Fibroblast of the aortic adventitia (primary cell): ENCODE results near the gene LRP2BP. TPM values are rescaled to one million over a fixed set of nuclear protein-coding genes. Genes with fewer than 3 reads are reported as not detected.

Source experiments
- DNase-seq: peaks from one replicate; pipeline ENCODE4 v3.0.0-alpha.2; 2010; ENCODE audit warnings: low read depth
- H3K4me3 ChIP-seq: 2 replicates; pipeline ENCODE4 v1.5.1; 2011; ENCODE audit warnings: low read depth, mild to moderate bottlenecking, control low read depth, low read length, moderate library complexity
- CTCF ChIP-seq: IDR thresholded peaks from 2 replicates; pipeline ENCODE4 v1.5.1; 2011; ENCODE audit warnings: mild to moderate bottlenecking, low read length, control low read depth, inconsistent platforms; ENCODE audit not compliant: insufficient read depth
- total RNA-seq: library from RNA; depleted of rRNA; stranded (reverse); fragments of >200 nt; gene quantifications from 2 replicates; pipeline ENCODE4 v1.2.3, GENCODE V29; 2012; ENCODE audit warnings: low replicate concordance

The LRP2BP gene
- total RNA-seq, 1 donor = 0.63 TPM

- no peak overlapping the region for H3K4me3 ChIP-seq
- no peak for DNase-seq
- no peak for TF ChIP-seq CTCF
These were observed 16.1 kb downstream of the LRP2BP start for GRCh38 chr4:185379326-185380295.

GRCh38 chr4:185378264-185378663 lies 17.5 kb downstream of the LRP2BP start:
- TF ChIP-seq CTCF = no peak
- no peak for DNase-seq
- no peak overlapping the region for H3K4me3 ChIP-seq

GRCh38 chr4:185374573-185374972 lies 21.2 kb downstream of the LRP2BP start:
- DNase-seq = no peak
- H3K4me3 ChIP-seq = no peak overlapping the region
- no peak for TF ChIP-seq CTCF

GRCh38 chr4:185374027-185374426 lies 21.7 kb downstream of the LRP2BP start:
- no peak overlapping the region for H3K4me3 ChIP-seq
- no peak for TF ChIP-seq CTCF
- no peak for DNase-seq

- no peak overlapping the region for H3K4me3 ChIP-seq
- no peak for DNase-seq
- TF ChIP-seq CTCF = no peak
These were observed 24.0 kb downstream of the LRP2BP start for GRCh38 chr4:185371702-185372101.

GRCh38 chr4:185370268-185370949 lies 25.3 kb downstream of the LRP2BP start:
- no peak for TF ChIP-seq CTCF
- H3K4me3 ChIP-seq = no peak overlapping the region
- no peak for DNase-seq
